H1 (cell line): Measurements from ENCODE around the gene ERO1A.

ENCODE experiments used
- BRCA1 ChIP-seq: IDR thresholded peaks from 2 replicates; pipeline ENCODE4 v1.6.1; 2012; ENCODE audit warnings: low read depth, low read length, improper control_type of control experiment
- CEBPB ChIP-seq: IDR thresholded peaks from 2 replicates; pipeline ENCODE4 v1.6.1; 2012; ENCODE audit warnings: low read depth, low read length
- EGR1 ChIP-seq: IDR thresholded peaks from 2 replicates; pipeline ENCODE4 v1.6.1; 2011; ENCODE audit warnings: low read depth, low read length, borderline replicate concordance
- EZH2 ChIP-seq: fragments of 200-600 bp; sonication (generic); IDR thresholded peaks from 2 replicates; pipeline ENCODE4 v1.7.1; 2012; ENCODE audit warnings: low read depth, mild to moderate bottlenecking, moderate library complexity, low read length, inconsistent platforms; ENCODE audit not compliant: severe bottlenecking
- POLR2A ChIP-seq, 2 experiments: IDR thresholded peaks; 1 replicate in 1 of 2; 2 replicates in 1 of 2; pipeline ENCODE4 v1.6.1; 2011; ENCODE audit warnings: low read depth in 2 of 2, low read length in 2 of 2, mild to moderate bottlenecking in 2 of 2; ENCODE audit errors: control extremely low read depth in 1 of 2
- POLR2AphosphoS5 ChIP-seq: IDR thresholded peaks from 2 replicates; pipeline ENCODE4 v1.6.1; 2011; ENCODE audit warnings: low read depth, low read length
- SP1 ChIP-seq: IDR thresholded peaks from 2 replicates; pipeline ENCODE4 v1.6.1; 2011; ENCODE audit warnings: low read depth, low read length
- TAF1 ChIP-seq: IDR thresholded peaks from 2 replicates; pipeline ENCODE4 v1.6.1; 2011; ENCODE audit warnings: mild to moderate bottlenecking, low read depth, low read length
- TCF12 ChIP-seq: IDR thresholded peaks from 2 replicates; pipeline ENCODE4 v1.6.1; 2011; ENCODE audit warnings: low read depth, mild to moderate bottlenecking, low read length
- ZNF274 ChIP-seq: IDR thresholded peaks from 2 replicates; pipeline ENCODE4 v1.7.0; 2012; ENCODE audit warnings: low read length, borderline replicate concordance; ENCODE audit errors: extremely low read depth
- TF ChIP-seq, protein P1 (sequence below), 3 experiments: IDR thresholded peaks; 1 replicate in 2 of 3; 2 replicates in 1 of 3; pipeline versions ENCODE4 v1.5.1 to v1.6.1; 2011; ENCODE audit warnings: low read length in 3 of 3, mild to moderate bottlenecking in 3 of 3, inconsistent platforms in 2 of 3, low read depth in 1 of 3, moderate library complexity in 1 of 3; ENCODE audit not compliant: insufficient read depth in 1 of 3; ENCODE audit errors: control extremely low read depth in 1 of 3
- TF ChIP-seq, protein P2 (sequence below): IDR thresholded peaks from 2 replicates; pipeline ENCODE4 v1.6.1; 2011; ENCODE audit warnings: low read length, improper control_type of control experiment

- TF ChIP-seq, protein P1, sequence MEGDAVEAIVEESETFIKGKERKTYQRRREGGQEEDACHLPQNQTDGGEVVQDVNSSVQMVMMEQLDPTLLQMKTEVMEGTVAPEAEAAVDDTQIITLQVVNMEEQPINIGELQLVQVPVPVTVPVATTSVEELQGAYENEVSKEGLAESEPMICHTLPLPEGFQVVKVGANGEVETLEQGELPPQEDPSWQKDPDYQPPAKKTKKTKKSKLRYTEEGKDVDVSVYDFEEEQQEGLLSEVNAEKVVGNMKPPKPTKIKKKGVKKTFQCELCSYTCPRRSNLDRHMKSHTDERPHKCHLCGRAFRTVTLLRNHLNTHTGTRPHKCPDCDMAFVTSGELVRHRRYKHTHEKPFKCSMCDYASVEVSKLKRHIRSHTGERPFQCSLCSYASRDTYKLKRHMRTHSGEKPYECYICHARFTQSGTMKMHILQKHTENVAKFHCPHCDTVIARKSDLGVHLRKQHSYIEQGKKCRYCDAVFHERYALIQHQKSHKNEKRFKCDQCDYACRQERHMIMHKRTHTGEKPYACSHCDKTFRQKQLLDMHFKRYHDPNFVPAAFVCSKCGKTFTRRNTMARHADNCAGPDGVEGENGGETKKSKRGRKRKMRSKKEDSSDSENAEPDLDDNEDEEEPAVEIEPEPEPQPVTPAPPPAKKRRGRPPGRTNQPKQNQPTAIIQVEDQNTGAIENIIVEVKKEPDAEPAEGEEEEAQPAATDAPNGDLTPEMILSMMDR (IDR thresholded peaks at IDR 0.05; ENCODE audit: control extremely low read depth in 1 of 3, insufficient read depth in 1 of 3, low read depth in 1 of 3, low read length in 3 of 3), result peak in 2 of 3 experiments; percentile 9 to 28; a peak in 1 of 4 replicates
- no peak for TF ChIP-seq SP1
- no peak for TF ChIP-seq CEBPB
- no peak for TF ChIP-seq TAF1
- no peak for TF ChIP-seq EZH2
- TF ChIP-seq, protein P2, sequence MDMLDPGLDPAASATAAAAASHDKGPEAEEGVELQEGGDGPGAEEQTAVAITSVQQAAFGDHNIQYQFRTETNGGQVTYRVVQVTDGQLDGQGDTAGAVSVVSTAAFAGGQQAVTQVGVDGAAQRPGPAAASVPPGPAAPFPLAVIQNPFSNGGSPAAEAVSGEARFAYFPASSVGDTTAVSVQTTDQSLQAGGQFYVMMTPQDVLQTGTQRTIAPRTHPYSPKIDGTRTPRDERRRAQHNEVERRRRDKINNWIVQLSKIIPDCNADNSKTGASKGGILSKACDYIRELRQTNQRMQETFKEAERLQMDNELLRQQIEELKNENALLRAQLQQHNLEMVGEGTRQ, result no peak
- TF ChIP-seq POLR2A (IDR thresholded peaks at IDR 0.05; ENCODE audit: control extremely low read depth in 1 of 2, low read depth in 2 of 2, low read length in 2 of 2), result no peak
- no peak for TF ChIP-seq ZNF274
- TF ChIP-seq TCF12, result no peak
- no peak for TF ChIP-seq POLR2AphosphoS5
- TF ChIP-seq BRCA1, result no peak
- TF ChIP-seq EGR1, result no peak
Measured at GRCh38 chr14:52609445-52610044, 85.8 kb downstream of the ERO1A start.
